ENCODE results near the gene SLC8A2.

DNA sequence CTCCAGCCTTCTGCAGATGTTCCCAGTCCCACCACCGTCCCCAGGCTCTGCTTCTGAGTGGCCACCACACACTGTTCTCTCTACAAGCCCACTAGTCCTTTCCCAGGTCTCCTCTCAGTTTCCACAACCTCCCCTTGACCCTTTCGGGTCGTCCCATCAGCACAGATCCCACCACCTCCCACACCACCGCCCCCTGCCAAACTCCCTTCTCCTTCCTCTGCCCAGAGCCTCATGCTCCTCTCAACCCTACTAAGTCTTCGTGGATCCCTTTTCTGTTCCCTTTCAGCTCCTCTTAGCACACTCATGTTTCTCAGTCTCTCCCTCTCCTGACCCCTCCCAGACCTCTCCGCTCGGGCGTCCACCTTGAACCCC lies 41.2 kb upstream of the SLC8A2 start:
- TF ChIP-seq, protein P1, sequence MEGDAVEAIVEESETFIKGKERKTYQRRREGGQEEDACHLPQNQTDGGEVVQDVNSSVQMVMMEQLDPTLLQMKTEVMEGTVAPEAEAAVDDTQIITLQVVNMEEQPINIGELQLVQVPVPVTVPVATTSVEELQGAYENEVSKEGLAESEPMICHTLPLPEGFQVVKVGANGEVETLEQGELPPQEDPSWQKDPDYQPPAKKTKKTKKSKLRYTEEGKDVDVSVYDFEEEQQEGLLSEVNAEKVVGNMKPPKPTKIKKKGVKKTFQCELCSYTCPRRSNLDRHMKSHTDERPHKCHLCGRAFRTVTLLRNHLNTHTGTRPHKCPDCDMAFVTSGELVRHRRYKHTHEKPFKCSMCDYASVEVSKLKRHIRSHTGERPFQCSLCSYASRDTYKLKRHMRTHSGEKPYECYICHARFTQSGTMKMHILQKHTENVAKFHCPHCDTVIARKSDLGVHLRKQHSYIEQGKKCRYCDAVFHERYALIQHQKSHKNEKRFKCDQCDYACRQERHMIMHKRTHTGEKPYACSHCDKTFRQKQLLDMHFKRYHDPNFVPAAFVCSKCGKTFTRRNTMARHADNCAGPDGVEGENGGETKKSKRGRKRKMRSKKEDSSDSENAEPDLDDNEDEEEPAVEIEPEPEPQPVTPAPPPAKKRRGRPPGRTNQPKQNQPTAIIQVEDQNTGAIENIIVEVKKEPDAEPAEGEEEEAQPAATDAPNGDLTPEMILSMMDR (IDR thresholded peaks at IDR 0.05): no peak
- TF ChIP-seq ZFX (IDR thresholded peaks at IDR 0.05; ENCODE audit: borderline replicate concordance): no peak

All from 22Rv1 (cell line).